Astrocyte of the spinal cord (primary cell): ENCODE data around the gene C18orf63.

Experiments used
- DNase-seq: peaks from one replicate; pipeline ENCODE4 v3.0.0; 2011; ENCODE audit warnings: low read depth, low spot score
- H3K4me3 ChIP-seq: 2 replicates; pipeline ENCODE4 v1.5.1; 2011; ENCODE audit warnings: low read depth, mild to moderate bottlenecking, low read length, moderate library complexity
- CTCF ChIP-seq: IDR thresholded peaks from 2 replicates; pipeline ENCODE4 v1.5.1; 2012; ENCODE audit warnings: low read depth, mild to moderate bottlenecking, low read length, inconsistent platforms
- in situ Hi-C: cut with HindIII; loops from 2 replicates; pipeline ENCODE4 v1.10.0; 2017; ENCODE audit warnings: low sequenced_read_pairs

Gene C18orf63

GRCh38 chr18:74396171-74397169, 80.8 kb downstream of the C18orf63 start:
- in situ Hi-C loops: no loop called here
- H3K4me3 ChIP-seq: no peak overlapping the region
- DNase-seq: no peak
- TF ChIP-seq CTCF: no peak

- H3K4me3 ChIP-seq: no peak overlapping the region
- no peak for DNase-seq
- in situ Hi-C loops: no loop called here
- TF ChIP-seq CTCF: no peak
These were observed 81.9 kb downstream of the C18orf63 start for GRCh38 chr18:74397572-74397971.

GRCh38 chr18:74399091-74399887, 83.7 kb downstream of the C18orf63 start:
- no peak for TF ChIP-seq CTCF
- in situ Hi-C loops: no loop called here
- DNase-seq: no peak
- no peak overlapping the region for H3K4me3 ChIP-seq

- in situ Hi-C loops: no loop called here
- no peak for DNase-seq
- no peak for TF ChIP-seq CTCF
- no peak overlapping the region for H3K4me3 ChIP-seq
These were observed 85.2 kb downstream of the C18orf63 start for GRCh38 chr18:74400813-74401212.

- no peak for DNase-seq
- no peak for TF ChIP-seq CTCF
- no peak overlapping the region for H3K4me3 ChIP-seq
- in situ Hi-C loops: no loop called here
These were observed 87.3 kb downstream of the C18orf63 start for GRCh38 chr18:74402806-74403433.

GRCh38 chr18:74407888-74408287, 92.2 kb downstream of the C18orf63 start:
- H3K4me3 ChIP-seq: no peak overlapping the region
- no peak for TF ChIP-seq CTCF
- in situ Hi-C loops: no loop called here
- DNase-seq: no peak
